Activated B cell treated with CpG ODN at 0.5 μM for 24 hours (primary cell): ENCODE results near the gene ISY1. TPM values are rescaled to one million over a fixed set of nuclear protein-coding genes. Genes with fewer than 3 reads are reported as not detected.
A peak's percentile ranks its signal among the peaks of the same experiment; 100 is the strongest.

Experiments
- ATAC-seq: fragments of 200-7000 bp; cut with Tn5 transposase; one replicate; pipeline ENCODE4 v1.10.0; 2021; ENCODE audit warnings: low read depth, mild to moderate bottlenecking, moderate library complexity
- CTCF ChIA-PET: fragments of 350-600 bp; sonication (Branson Sonifier 250); formaldehyde crosslinking; loops from one replicate; lab custom pipeline; 2021; ENCODE audit warnings: antibody characterized with exemption; lab: Charles Lee
- POLR2A ChIA-PET: fragments of 350-600 bp; sonication (Branson Sonifier 250); formaldehyde crosslinking; loops from one replicate; lab custom pipeline; 2021; ENCODE audit warnings: antibody characterized with exemption; lab: Charles Lee
- DNase-seq: peaks from one replicate; pipeline ENCODE4 v3.0.0; 2022
- H3K27ac Mint-ChIP-seq: one replicate; pipeline ENCODE4 v1.8.0; 2020; ENCODE audit warnings: mixed read lengths
- H3K27me3 Mint-ChIP-seq: one replicate; pipeline ENCODE4 v1.8.0; 2021; ENCODE audit warnings: mixed read lengths
- H3K36me3 Mint-ChIP-seq: one replicate; pipeline ENCODE4 v1.8.0; 2021; ENCODE audit warnings: low read depth, mixed read lengths
- H3K4me1 Mint-ChIP-seq: one replicate; pipeline ENCODE4 v1.8.0; 2021; ENCODE audit warnings: mixed read lengths
- H3K4me3 Mint-ChIP-seq: one replicate; pipeline ENCODE4 v1.8.0; 2020; ENCODE audit warnings: mild to moderate bottlenecking, mixed read lengths
- H3K9me3 Mint-ChIP-seq: one replicate; pipeline ENCODE4 v1.8.0; 2020; ENCODE audit warnings: mixed read lengths
- intact Hi-C: fragments of 100-400 bp; cut with micrococcal nuclease; formaldehyde crosslinking; loops from one replicate; pipeline ENCODE4 v1.15.1; 2024
- total RNA-seq: library from RNA; stranded (reverse); gene quantifications from 2 replicates; pipeline ENCODE4 v1.2.3, GENCODE V29; 2022
- TF ChIP-seq, protein P1 (sequence below): fragments of 200-600 bp; IDR thresholded peaks from one replicate; pipeline ENCODE4 v1.8.0; 2022; ENCODE audit warnings: antibody characterized with exemption, mild to moderate bottlenecking

The ISY1 gene
- total RNA-seq, 1 donor from 2014 or later: 47.7 TPM

DNA sequence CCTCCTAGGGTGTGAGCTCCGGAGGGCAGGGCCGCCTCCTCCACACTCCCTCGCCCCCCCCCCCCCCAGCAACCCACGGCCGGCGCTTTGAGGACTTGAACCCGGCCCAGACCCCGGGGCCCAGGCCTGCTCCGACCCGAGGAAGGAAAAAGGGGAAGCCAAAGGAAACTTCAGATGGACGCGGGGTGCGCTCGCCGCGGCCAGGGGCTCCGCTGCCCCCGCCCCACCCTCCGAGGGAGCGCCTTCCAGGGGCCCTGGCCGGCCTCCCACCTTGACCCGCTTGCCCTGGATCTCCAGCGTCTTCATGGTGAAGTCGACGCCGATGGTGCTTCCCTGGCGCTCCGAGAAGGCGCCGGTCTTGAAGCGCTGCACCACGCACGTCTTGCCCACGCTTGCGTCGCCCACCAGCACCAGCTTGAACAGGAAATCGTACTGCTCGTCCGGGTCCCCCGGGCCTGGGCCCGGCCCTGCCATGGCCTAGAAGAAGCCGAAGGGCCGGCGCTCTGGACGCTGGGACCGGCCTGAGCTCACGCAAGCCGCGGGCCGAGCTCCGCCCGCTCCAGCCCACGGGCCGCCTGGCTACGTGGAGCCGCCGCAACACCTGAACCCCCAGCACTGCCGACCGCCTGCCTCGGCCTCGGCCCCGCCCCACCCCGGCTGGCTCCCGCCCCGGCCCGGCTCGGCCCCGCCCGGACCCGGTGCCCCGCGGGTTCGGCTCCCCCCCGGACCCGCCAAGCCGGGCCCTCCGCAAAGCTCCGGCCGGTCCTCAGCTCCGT, 39.7 kb downstream of the ISY1 start:
- H3K27me3 Mint-ChIP-seq: no peaks in the 10 kb centered on the region
- H3K36me3 Mint-ChIP-seq: peaks cover 15% of the 10 kb centered on the region
- H3K4me3 Mint-ChIP-seq: peak overlapping the region; percentile 87
- ATAC-seq: peak; percentile 22
- H3K27ac Mint-ChIP-seq: peak overlapping the region; percentile 86
- peaks cover 53% of the 10 kb centered on the region for H3K4me1 Mint-ChIP-seq
- TF ChIP-seq, protein P1, sequence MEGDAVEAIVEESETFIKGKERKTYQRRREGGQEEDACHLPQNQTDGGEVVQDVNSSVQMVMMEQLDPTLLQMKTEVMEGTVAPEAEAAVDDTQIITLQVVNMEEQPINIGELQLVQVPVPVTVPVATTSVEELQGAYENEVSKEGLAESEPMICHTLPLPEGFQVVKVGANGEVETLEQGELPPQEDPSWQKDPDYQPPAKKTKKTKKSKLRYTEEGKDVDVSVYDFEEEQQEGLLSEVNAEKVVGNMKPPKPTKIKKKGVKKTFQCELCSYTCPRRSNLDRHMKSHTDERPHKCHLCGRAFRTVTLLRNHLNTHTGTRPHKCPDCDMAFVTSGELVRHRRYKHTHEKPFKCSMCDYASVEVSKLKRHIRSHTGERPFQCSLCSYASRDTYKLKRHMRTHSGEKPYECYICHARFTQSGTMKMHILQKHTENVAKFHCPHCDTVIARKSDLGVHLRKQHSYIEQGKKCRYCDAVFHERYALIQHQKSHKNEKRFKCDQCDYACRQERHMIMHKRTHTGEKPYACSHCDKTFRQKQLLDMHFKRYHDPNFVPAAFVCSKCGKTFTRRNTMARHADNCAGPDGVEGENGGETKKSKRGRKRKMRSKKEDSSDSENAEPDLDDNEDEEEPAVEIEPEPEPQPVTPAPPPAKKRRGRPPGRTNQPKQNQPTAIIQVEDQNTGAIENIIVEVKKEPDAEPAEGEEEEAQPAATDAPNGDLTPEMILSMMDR: no peak
- ChIA-PET CTCF (interaction anchor here (0.7 to 3.7 kb wide), 7 partner anchors 41 to 195 kb away, joined by 3 to 21 read pairs (median 3); a partner anchor contains a TSS), POLR2A (interaction anchor here (0.6 to 5.7 kb wide), 23 partner anchors 7 to 991 kb away, joined by 3 to 39 read pairs (median 5); partner anchors contain the start of genes ACAD9, CNBP, COPG1 and HMCES)
- no peak for DNase-seq
- intact Hi-C loops: loop anchor here (2.0 to 5.0 kb wide), 8 partner anchors 94 to 991 kb away; partner anchors contain the start of genes COPG1, HMCES and MBD4
- H3K9me3 Mint-ChIP-seq: no peaks in the 10 kb centered on the region

DNA sequence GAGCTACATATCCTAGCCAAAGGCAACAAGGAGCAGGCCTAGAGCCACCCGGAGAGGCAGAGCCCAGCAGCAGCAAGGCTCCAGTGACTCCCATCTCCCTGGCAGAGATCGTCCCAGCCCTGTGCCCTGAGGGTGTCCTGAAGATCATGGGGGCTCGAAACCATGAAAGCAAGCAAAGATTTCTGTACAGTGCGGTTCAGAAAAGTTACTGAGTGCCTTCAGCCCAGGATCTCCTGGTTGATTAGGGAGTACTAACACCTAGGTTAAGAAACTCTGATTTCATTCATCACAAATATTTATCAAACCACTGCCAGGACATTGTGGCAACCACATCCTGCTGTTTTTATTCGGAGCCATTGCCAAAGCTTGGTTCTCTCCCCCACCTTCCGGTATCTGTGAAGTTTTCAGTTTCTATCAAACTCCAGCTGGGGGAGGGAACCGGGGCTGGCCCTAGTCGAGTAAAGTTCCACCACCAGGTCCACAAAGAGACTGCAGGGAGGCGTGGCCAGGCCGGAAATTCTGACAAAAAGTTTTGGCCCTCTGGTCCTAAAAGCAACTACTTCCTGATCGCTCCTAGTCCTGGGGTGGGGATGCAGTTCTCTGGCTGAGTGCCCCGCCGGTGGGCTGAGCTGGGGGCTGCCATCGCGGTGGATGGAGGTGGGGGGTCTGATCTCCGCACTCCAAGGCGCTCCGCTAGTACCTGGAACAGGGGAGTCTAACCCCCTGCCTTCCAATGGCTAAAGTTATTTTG, 40.4 kb downstream of the ISY1 start:
- DNase-seq (peak; percentile 72), ATAC-seq (peak; percentile 65)
- Mint-ChIP-seq H3K9me3 (no peaks in the 10 kb centered on the region), H3K4me3 (peak overlapping the region; percentile 87), H3K27ac (peak overlapping the region; percentile 86), H3K27me3 (no peaks in the 10 kb centered on the region), H3K36me3 (peaks cover 18% of the 10 kb centered on the region), H3K4me1 (peaks cover 54% of the 10 kb centered on the region)
- ChIA-PET POLR2A (interaction anchor here (0.6 to 5.7 kb wide), 18 partner anchors 8 to 992 kb away, joined by 3 to 39 read pairs (median 9); partner anchors contain the start of genes ACAD9, CNBP and COPG1), CTCF (interaction anchor here (1.0 to 3.7 kb wide), 5 partner anchors 42 to 196 kb away, joined by 3 to 21 read pairs (median 5); a partner anchor contains a TSS)
- TF ChIP-seq, protein P1: no peak
- intact Hi-C loops: loop anchor here (1.0 to 5.0 kb wide), 13 partner anchors 41 to 992 kb away; partner anchors contain the start of genes COPG1, HMCES, ISY1 and MBD4

DNA sequence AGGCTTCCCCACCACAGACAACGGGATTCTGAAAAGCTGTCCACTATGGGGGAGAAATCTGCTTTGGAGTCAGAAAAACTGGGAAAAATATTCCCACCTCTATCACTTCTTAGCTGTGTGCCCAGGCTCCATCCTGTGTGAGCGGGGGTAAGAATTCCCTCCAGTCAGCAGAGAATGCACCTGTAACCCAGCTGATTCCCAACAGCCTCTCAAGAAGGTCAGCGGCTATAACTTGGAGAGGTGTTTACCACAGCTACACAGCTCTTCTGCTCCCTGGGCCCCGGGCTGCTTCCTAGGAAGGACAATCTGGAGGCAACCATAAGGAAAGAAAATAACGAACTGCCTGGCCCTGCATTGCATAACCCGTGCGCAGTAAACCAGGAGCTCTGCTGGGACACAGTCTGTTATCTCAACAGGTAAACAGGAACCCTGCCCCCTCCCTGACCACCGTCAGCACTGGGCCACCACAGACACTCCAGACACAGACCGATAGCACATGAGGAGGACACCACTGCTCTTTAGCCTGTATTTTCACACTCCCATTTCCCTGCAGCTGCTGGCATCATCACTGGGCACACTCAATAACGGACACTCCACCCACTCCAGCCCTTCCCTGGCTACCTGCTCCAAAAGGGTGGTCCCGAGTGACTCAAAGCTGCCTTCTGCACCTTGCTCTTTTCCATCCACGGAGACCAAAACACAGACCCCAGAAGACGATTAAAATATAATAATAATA, 41.3 kb downstream of the ISY1 start:
- Mint-ChIP-seq H3K9me3 (no peaks in the 10 kb centered on the region), H3K4me1 (peaks cover 53% of the 10 kb centered on the region), H3K27ac (peak overlapping the region; percentile 86), H3K27me3 (no peaks in the 10 kb centered on the region), H3K36me3 (peaks cover 18% of the 10 kb centered on the region), H3K4me3 (peak overlapping the region; percentile 87)
- ATAC-seq (no peak), DNase-seq (no peak)
- intact Hi-C loops: loop anchor here (1.0 to 5.0 kb wide), 13 partner anchors 42 to 993 kb away; partner anchors contain the start of genes COPG1, HMCES, ISY1 and MBD4
- ChIA-PET POLR2A (interaction anchor here (2.2 to 5.7 kb wide), 3 partner anchors 43 to 66 kb away, joined by 9 to 39 read pairs (median 15); partner anchors contain the start of gene CNBP), CTCF (interaction anchor here (1.4 to 3.7 kb wide), 3 partner anchors 67 to 149 kb away, joined by 5 to 21 read pairs (median 13); no protein-coding TSS in a partner anchor)
- TF ChIP-seq, protein P1: no peak

DNA sequence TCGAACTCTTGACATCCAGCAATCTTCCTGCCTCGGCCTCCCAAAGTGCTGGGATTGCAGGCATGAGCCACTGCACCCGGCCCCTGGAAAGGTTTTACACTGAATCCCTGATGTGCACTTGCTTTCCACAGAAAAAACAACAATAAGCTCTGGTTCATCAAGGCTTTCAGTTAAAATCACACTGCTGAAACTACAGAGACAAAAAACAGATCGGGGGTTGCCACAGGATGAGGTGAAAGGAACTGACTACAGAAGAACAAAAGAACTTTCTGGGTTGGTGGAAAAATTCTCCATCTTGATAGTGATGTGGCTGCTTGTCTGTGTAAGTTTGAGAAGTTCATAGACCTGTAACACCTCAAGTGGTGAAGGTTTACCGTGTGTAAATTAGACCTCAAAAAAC, 42.1 kb downstream of the ISY1 start:
- intact Hi-C loops: no loop called here
- Mint-ChIP-seq H3K4me1 (peaks cover 52% of the 10 kb centered on the region), H3K9me3 (no peaks in the 10 kb centered on the region), H3K27ac (peak overlapping the region; percentile 86), H3K36me3 (peaks cover 18% of the 10 kb centered on the region), H3K27me3 (no peaks in the 10 kb centered on the region), H3K4me3 (peak overlapping the region; percentile 20)
- TF ChIP-seq, protein P1: no peak
- CTCF ChIA-PET: interaction anchor here (1.4 to 1.6 kb wide), 2 partner anchors 65 to 148 kb away, joined by 4 to 5 read pairs; no protein-coding TSS in a partner anchor
- ATAC-seq (no peak), DNase-seq (no peak)
- POLR2A ChIA-PET: interaction anchor here (1.0 to 5.7 kb wide), 3 partner anchors 16 to 64 kb away, joined by 3 to 39 read pairs (median 5); partner anchors contain the start of gene CNBP
